HG02759 (cell line): ENCODE measurements around the gene QRFP.
"Not testable (repeated sequence)": the region's sequence is repeated elsewhere in the genome, so short reads cannot be mapped to it uniquely, and the experiment has no call there.

ENCODE experiments used
- ATAC-seq: cut with Tn5 transposase; IDR thresholded peaks from one replicate; pipeline ENCODE4 v1.9.1; 2021; ENCODE audit warnings: mild to moderate bottlenecking, moderate library complexity; ENCODE audit not compliant: unreplicated experiment

Gene QRFP

GRCh38 chr9:130920762-130921299, 24.2 kb upstream of the QRFP start:
- no peak for ATAC-seq

GRCh38 chr9:130920233-130920632, 23.6 kb upstream of the QRFP start:
- no peak for ATAC-seq

GRCh38 chr9:130919559-130920145, 23.0 kb upstream of the QRFP start:
- no peak for ATAC-seq

- no peak for ATAC-seq
Measured at GRCh38 chr9:130918826-130919558, 22.4 kb upstream of the QRFP start.

- ATAC-seq = no peak
Measured at GRCh38 chr9:130918101-130918825, 21.7 kb upstream of the QRFP start.

- no peak for ATAC-seq
Measured at GRCh38 chr9:130917168-130917960, 20.8 kb upstream of the QRFP start.

- ATAC-seq = no peak
Measured at GRCh38 chr9:130915096-130915447, 18.5 kb upstream of the QRFP start.

GRCh38 chr9:130914417-130915095, 17.9 kb upstream of the QRFP start:
- ATAC-seq = no peak

GRCh38 chr9:130913599-130914416, 17.2 kb upstream of the QRFP start:
- ATAC-seq = no peak

- ATAC-seq = no peak
Measured at GRCh38 chr9:130912932-130913598, 16.5 kb upstream of the QRFP start.

GRCh38 chr9:130911254-130912049, 14.8 kb upstream of the QRFP start:
- no peak for ATAC-seq

GRCh38 chr9:130910670-130911069, 14.1 kb upstream of the QRFP start:
- ATAC-seq = not testable (repeated sequence)

GRCh38 chr9:130910041-130910440, 13.4 kb upstream of the QRFP start:
- ATAC-seq = not testable (repeated sequence)

GRCh38 chr9:130908878-130909355, 12.3 kb upstream of the QRFP start:
- no peak for ATAC-seq

GRCh38 chr9:130908146-130908877, 11.7 kb upstream of the QRFP start:
- no peak for ATAC-seq

GRCh38 chr9:130906735-130907416, 10.3 kb upstream of the QRFP start:
- no peak for ATAC-seq
